CD4-positive, alpha-beta T cell (primary cell): Measurements from ENCODE around the gene PRKAR1B. TPM values are rescaled to one million over a fixed set of nuclear protein-coding genes. Genes with fewer than 3 reads are reported as not detected.

ENCODE experiments used
- ATAC-seq: fragments of 200-7000 bp; cut with Tn5 transposase; one replicate; pipeline ENCODE4 v1.10.0; 2022; ENCODE audit warnings: mild to moderate bottlenecking; ENCODE audit not compliant: poor library complexity
- CTCF ChIA-PET: fragments of 350-600 bp; sonication (Branson Sonifier 250); formaldehyde crosslinking; loops from one replicate; lab custom pipeline; 2021; ENCODE audit warnings: antibody characterized with exemption, inconsistent platforms; lab: Charles Lee
- POLR2A ChIA-PET: fragments of 350-600 bp; sonication (Branson Sonifier 250); formaldehyde crosslinking; loops from one replicate; lab custom pipeline; 2021; ENCODE audit warnings: antibody characterized with exemption, inconsistent platforms; lab: Charles Lee
- DNase-seq, 14 experiments: peaks; one replicate each; pipeline ENCODE4 v3.0.0-alpha.2; 2013 to 2020; ENCODE audit warnings: mixed read lengths in 2 of 14
- H3K27ac ChIP-seq, 2 donors: one replicate each; pipeline versions ENCODE4 v1.5.1 to v1.7.0; 2013; ENCODE audit warnings: low read length in 2 of 2, low read depth in 1 of 2, mild to moderate bottlenecking in 1 of 2
- H3K27me3 ChIP-seq, 2 experiments: 1 replicate in 1 of 2; 2 replicates in 1 of 2; pipeline versions ENCODE4 v1.6.1 to v1.7.0; 2013; ENCODE audit warnings: low read length in 2 of 2, control low read depth in 1 of 2, mild to moderate bottlenecking in 1 of 2, moderate library complexity in 1 of 2; ENCODE audit not compliant: insufficient read depth in 2 of 2, control insufficient read depth in 1 of 2
- H3K36me3 ChIP-seq: one replicate; pipeline ENCODE4 v1.6.1; 2013; ENCODE audit warnings: low read length, control low read depth; ENCODE audit not compliant: insufficient read depth
- H3K4me1 ChIP-seq: one replicate; pipeline ENCODE4 v1.6.1; 2013; ENCODE audit warnings: low read length, control low read depth; ENCODE audit not compliant: insufficient read depth
- H3K4me3 ChIP-seq: one replicate; pipeline ENCODE4 v1.5.1; 2013; ENCODE audit warnings: mild to moderate bottlenecking, low read length, moderate library complexity
- H3K9me3 ChIP-seq, 2 experiments: 1 replicate in 1 of 2; 2 replicates in 1 of 2; pipeline versions ENCODE4 v1.6.1 to v1.7.0; 2013; ENCODE audit warnings: low read length in 2 of 2, mild to moderate bottlenecking in 2 of 2, control low read depth in 1 of 2, moderate library complexity in 1 of 2; ENCODE audit not compliant: control insufficient read depth in 1 of 2, insufficient read depth in 1 of 2
- H3K27ac Mint-ChIP-seq: one replicate; pipeline ENCODE4 v1.8.0; 2020; ENCODE audit warnings: mixed read lengths
- H3K27me3 Mint-ChIP-seq: one replicate; pipeline ENCODE4 v1.8.0; 2021; ENCODE audit warnings: mixed read lengths
- H3K36me3 Mint-ChIP-seq: one replicate; pipeline ENCODE4 v1.8.0; 2021; ENCODE audit warnings: low read depth, mixed read lengths
- H3K4me1 Mint-ChIP-seq: one replicate; pipeline ENCODE4 v1.8.0; 2021; ENCODE audit warnings: low read depth, mixed read lengths
- H3K4me3 Mint-ChIP-seq: one replicate; pipeline ENCODE4 v1.8.0; 2020; ENCODE audit warnings: mild to moderate bottlenecking, mixed read lengths
- H3K9me3 Mint-ChIP-seq: one replicate; pipeline ENCODE4 v1.8.0; 2020; ENCODE audit warnings: mixed read lengths
- CTCF ChIP-seq: fragments of 200-600 bp; IDR thresholded peaks from one replicate; pipeline ENCODE4 v1.8.0; 2022; ENCODE audit warnings: antibody characterized with exemption, mild to moderate bottlenecking
- intact Hi-C, 2 experiments: fragments of 100-400 bp; cut with DNase I in 1 of 2; cut with micrococcal nuclease in 1 of 2; formaldehyde crosslinking; loops; one replicate each; pipeline versions ENCODE4 v1.15.1 to v1.9.0; 2023 to 2025; cut with DNase I, micrococcal nuclease
- total RNA-seq, 174 experiments: library from RNA in 2 of 174; stranded (reverse) in 2 of 174; gene quantifications; one replicate each; pipeline ENCODE4 v1.2.3 and lab custom pipeline; 2021 to 2026

The PRKAR1B gene
- total RNA-seq, 2 experiments from 2014 or later = 18.8 to 19.5 TPM

GRCh38 chr7:501526-501925 lies 225.6 kb downstream of the PRKAR1B start:
- no peak for DNase-seq
- Histone ChIP-seq H3K27ac (no peak overlapping the region), H3K4me1 (peaks cover 2% of the 10 kb centered on the region), H3K9me3 (peaks cover 0 to 12% of the 10 kb centered on the region in 2 experiments), H3K36me3 (no peaks in the 10 kb centered on the region), H3K27me3 (no peaks in the 10 kb centered on the region), H3K4me3 (no peak overlapping the region)
- intact Hi-C loops = no loop called here
- TF ChIP-seq CTCF = no peak
- H3K9me3 Mint-ChIP-seq = no peaks in the 10 kb centered on the region
- H3K27ac Mint-ChIP-seq = no peak overlapping the region
- H3K4me1 Mint-ChIP-seq = no peaks in the 10 kb centered on the region
- ATAC-seq = no peak
- no peak overlapping the region for H3K4me3 Mint-ChIP-seq
- POLR2A ChIA-PET = no interaction called here
- no peaks in the 10 kb centered on the region for H3K27me3 Mint-ChIP-seq
- CTCF ChIA-PET = no interaction called here
- no peaks in the 10 kb centered on the region for H3K36me3 Mint-ChIP-seq

GRCh38 chr7:500521-501420 lies 226.3 kb downstream of the PRKAR1B start:
- H3K4me1 Mint-ChIP-seq = no peaks in the 10 kb centered on the region
- no peaks in the 10 kb centered on the region for H3K36me3 ChIP-seq
- H3K36me3 Mint-ChIP-seq = no peaks in the 10 kb centered on the region
- POLR2A ChIA-PET = no interaction called here
- H3K27me3 ChIP-seq = no peaks in the 10 kb centered on the region
- H3K9me3 Mint-ChIP-seq = no peaks in the 10 kb centered on the region
- no peak overlapping the region for H3K27ac ChIP-seq
- peaks cover 2% of the 10 kb centered on the region for H3K4me1 ChIP-seq
- H3K9me3 ChIP-seq = peaks cover 0 to 12% of the 10 kb centered on the region in 2 experiments
- intact Hi-C loops = no loop called here
- CTCF ChIA-PET = no interaction called here
- H3K4me3 ChIP-seq = no peak overlapping the region
- no peak for DNase-seq
- no peak overlapping the region for H3K27ac Mint-ChIP-seq
- ATAC-seq = no peak
- H3K27me3 Mint-ChIP-seq = no peaks in the 10 kb centered on the region
- TF ChIP-seq CTCF = no peak
- no peak overlapping the region for H3K4me3 Mint-ChIP-seq

- no peaks in the 10 kb centered on the region for H3K27me3 ChIP-seq
- H3K9me3 ChIP-seq = peaks cover 0 to 12% of the 10 kb centered on the region in 2 experiments
- ATAC-seq (no peak), DNase-seq (no peak)
- no peaks in the 10 kb centered on the region for H3K27me3 Mint-ChIP-seq
- H3K27ac ChIP-seq = no peak overlapping the region
- no peaks in the 10 kb centered on the region for H3K9me3 Mint-ChIP-seq
- H3K4me1 Mint-ChIP-seq = no peaks in the 10 kb centered on the region
- CTCF ChIA-PET = no interaction called here
- H3K36me3 ChIP-seq = no peaks in the 10 kb centered on the region
- no peaks in the 10 kb centered on the region for H3K36me3 Mint-ChIP-seq
- H3K27ac Mint-ChIP-seq = no peak overlapping the region
- H3K4me1 ChIP-seq = peaks cover 2% of the 10 kb centered on the region
- no peak for TF ChIP-seq CTCF
- H3K4me3 ChIP-seq = no peak overlapping the region
- POLR2A ChIA-PET = no interaction called here
- no peak overlapping the region for H3K4me3 Mint-ChIP-seq
- intact Hi-C loops = no loop called here
Measured at GRCh38 chr7:499853-500485, 227.1 kb downstream of the PRKAR1B start.

Other genes starting within 250 kb of the PRKAR1B start
- gene PDGFA, start 207.4 kb downstream of the PRKAR1B start, total RNA-seq = under 1 TPM; 0.55 to 0.70 TPM
- 1 to 10 TPM; 4.8 to 6.1 TPM for gene DNAAF5, start 582 bp downstream of the PRKAR1B start, total RNA-seq
- gene SUN1, start 105.2 kb upstream of the PRKAR1B start, total RNA-seq = 100 to 1,000 TPM; 104 to 108 TPM
- 10 to 100 TPM; 84.4 to 96.4 TPM for gene GET4, start 149.3 kb upstream of the PRKAR1B start, total RNA-seq
- gene ADAP1, start 227.4 kb upstream of the PRKAR1B start, total RNA-seq = 1 to 10 TPM; 6.8 to 7.2 TPM
- 10 to 100 TPM; 47.7 to 51.8 TPM for gene COX19, start 248.3 kb upstream of the PRKAR1B start, total RNA-seq